ENCODE data around the gene STRIT1.

DNA sequence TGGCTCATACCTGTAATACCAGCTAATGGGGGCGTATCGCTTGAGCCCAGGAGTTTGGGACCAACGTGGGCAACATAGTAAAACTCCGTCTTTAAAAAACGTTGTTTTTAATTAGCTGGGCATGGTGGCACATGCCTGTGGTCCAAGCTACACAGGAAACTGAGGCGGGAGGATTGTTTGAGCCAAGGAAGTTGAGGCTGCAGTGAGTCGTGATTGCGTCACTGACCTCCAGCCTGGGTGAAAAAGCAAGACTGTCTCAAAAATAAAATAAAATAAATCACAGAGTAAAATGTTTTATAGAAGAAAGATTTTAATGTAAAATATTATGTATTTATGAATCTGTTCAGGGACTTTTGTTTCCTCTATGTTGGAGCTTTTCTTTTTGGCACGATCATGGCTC is 15.3 kb upstream of the STRIT1 start:
- TF ChIP-seq POLR2AphosphoS5 (IDR thresholded peaks at IDR 0.05) (no peak), CTCF (IDR thresholded peaks at IDR 0.05) (no peak), POLR2A (IDR thresholded peaks at IDR 0.05) (no peak)
